OCI-LY3 (cell line): ENCODE data around the gene RAD23A.
A peak's percentile ranks its signal among the peaks of the same experiment; 100 is the strongest.

Source experiments
- H2AFZ ChIP-seq: fragments of 200-600, 300-600 bp; shearing (Covaris generic); 2 replicates; pipeline ENCODE4 v1.6.0; 2014; ENCODE audit warnings: antibody characterized with exemption, low read depth, low read length
- H3K27ac ChIP-seq: fragments of 200-600, 300-600 bp; sonication (generic); 2 replicates; pipeline ENCODE4 v1.5.1; 2014; ENCODE audit warnings: mild to moderate bottlenecking, low read length, moderate library complexity, mixed read lengths
- H3K27me3 ChIP-seq: fragments of 200-600, 300-600 bp; sonication (generic); 2 replicates; pipeline ENCODE4 v1.6.1; 2014; ENCODE audit warnings: low read depth, low read length, mixed read lengths
- H3K36me3 ChIP-seq: fragments of 200-600, 300-600 bp; sonication (generic); replicated peaks from 2 replicates; pipeline ENCODE3; 2014; ENCODE audit warnings: low read depth, low read length, mixed read lengths
- H3K4me1 ChIP-seq: fragments of 300-600, 200-600 bp; sonication (generic); 2 replicates; pipeline ENCODE4 v1.6.1; 2014; ENCODE audit warnings: low read length, mixed read lengths
- H3K4me2 ChIP-seq: fragments of 200-600, 300-600 bp; sonication (generic); 2 replicates; pipeline ENCODE4 v1.6.1; 2014; ENCODE audit warnings: low read length, mixed read lengths
- H3K4me3 ChIP-seq: fragments of 300-600, 200-600 bp; sonication (generic); 2 replicates; pipeline ENCODE4 v1.5.1; 2014; ENCODE audit warnings: antibody characterized with exemption, mild to moderate bottlenecking, low read length, moderate library complexity
- H3K79me2 ChIP-seq: fragments of 300-600, 200-600 bp; shearing (Covaris generic); 2 replicates; pipeline ENCODE4 v1.6.1; 2014; ENCODE audit warnings: mild to moderate bottlenecking, low read length, mixed read lengths
- H3K9ac ChIP-seq: fragments of 300-600, 200-600 bp; shearing (Covaris generic); 2 replicates; pipeline ENCODE4 v1.6.0; 2014; ENCODE audit warnings: mild to moderate bottlenecking, low read length, moderate library complexity
- H3K9me3 ChIP-seq: fragments of 200-600, 300-600 bp; shearing (Covaris generic); 2 replicates; pipeline ENCODE4 v1.6.1; 2014; ENCODE audit warnings: low read length, mixed read lengths; ENCODE audit not compliant: insufficient read depth
- H4K20me1 ChIP-seq: fragments of 200-600, 300-600 bp; sonication (generic); 2 replicates; pipeline ENCODE4 v1.6.1; 2016; ENCODE audit warnings: low read length, mixed read lengths; ENCODE audit not compliant: insufficient read depth
- EZH2phosphoT487 ChIP-seq: fragments of 200-600 bp; shearing (Covaris generic); IDR thresholded peaks from 2 replicates; pipeline ENCODE4 v1.6.1; 2018; ENCODE audit warnings: antibody characterized with exemption, mixed run types, low read depth
- TF ChIP-seq, protein P1 (sequence below): fragments of 200-600, 300-600 bp; sonication (generic); IDR thresholded peaks from 2 replicates; pipeline ENCODE4 v1.5.1; 2014; ENCODE audit warnings: antibody characterized with exemption, low read length, low read depth

Gene RAD23A

DNA sequence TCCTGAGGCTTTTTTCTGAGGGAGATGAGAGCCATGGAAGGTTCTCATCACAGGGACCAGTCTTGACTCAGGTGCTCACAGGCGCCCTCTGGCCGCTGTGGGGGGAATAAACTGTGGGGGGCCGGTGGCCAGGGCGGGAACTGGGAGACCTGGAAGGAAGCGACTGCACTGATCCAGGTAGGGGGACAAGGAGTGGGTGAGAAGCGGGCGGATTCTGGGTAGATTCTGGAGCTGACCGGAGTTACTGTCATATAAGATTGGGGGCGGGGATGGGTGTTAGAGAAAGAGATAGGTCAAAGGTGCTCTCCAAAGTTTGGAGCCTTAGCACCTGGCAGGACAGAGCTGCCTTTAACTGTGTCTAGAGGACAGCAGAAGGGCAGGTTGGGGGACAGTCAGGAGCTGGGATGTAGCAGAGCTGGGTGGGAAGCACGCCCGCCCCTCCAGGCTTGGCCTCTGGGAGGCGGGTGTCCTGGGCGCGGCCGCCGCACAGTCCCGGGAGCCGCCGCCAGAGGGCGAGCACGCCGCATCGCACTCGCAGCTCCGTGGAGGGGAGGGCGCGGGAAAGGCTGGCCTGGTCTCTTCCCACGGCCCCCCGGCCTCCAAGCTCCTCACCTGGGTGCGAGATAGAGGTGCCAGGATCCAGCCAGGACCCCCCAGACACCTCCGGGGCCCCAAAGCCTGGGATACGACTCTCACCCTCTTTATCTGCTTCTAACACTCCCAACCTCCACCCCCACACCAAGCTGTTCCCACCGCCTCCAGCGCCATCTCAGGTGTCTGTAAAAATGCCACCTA is 19.6 kb downstream of the RAD23A start:
- no peak for TF ChIP-seq EZH2phosphoT487
- TF ChIP-seq, protein P1, sequence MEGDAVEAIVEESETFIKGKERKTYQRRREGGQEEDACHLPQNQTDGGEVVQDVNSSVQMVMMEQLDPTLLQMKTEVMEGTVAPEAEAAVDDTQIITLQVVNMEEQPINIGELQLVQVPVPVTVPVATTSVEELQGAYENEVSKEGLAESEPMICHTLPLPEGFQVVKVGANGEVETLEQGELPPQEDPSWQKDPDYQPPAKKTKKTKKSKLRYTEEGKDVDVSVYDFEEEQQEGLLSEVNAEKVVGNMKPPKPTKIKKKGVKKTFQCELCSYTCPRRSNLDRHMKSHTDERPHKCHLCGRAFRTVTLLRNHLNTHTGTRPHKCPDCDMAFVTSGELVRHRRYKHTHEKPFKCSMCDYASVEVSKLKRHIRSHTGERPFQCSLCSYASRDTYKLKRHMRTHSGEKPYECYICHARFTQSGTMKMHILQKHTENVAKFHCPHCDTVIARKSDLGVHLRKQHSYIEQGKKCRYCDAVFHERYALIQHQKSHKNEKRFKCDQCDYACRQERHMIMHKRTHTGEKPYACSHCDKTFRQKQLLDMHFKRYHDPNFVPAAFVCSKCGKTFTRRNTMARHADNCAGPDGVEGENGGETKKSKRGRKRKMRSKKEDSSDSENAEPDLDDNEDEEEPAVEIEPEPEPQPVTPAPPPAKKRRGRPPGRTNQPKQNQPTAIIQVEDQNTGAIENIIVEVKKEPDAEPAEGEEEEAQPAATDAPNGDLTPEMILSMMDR = peak; percentile 80
- H3K27me3 ChIP-seq = no peaks in the 10 kb centered on the region
- no peaks in the 10 kb centered on the region for H3K9me3 ChIP-seq
- peak overlapping the region; percentile 83 for H3K4me3 ChIP-seq
- peak overlapping the region; percentile 52 for H3K27ac ChIP-seq
- H3K9ac ChIP-seq = peak overlapping the region; percentile 86
- H3K4me2 ChIP-seq = peak overlapping the region; percentile 94
- peak overlapping the region; percentile 99 for H2AFZ ChIP-seq
- no peaks in the 10 kb centered on the region for H4K20me1 ChIP-seq
- no peaks in the 10 kb centered on the region for H3K36me3 ChIP-seq
- no peaks in the 10 kb centered on the region for H3K4me1 ChIP-seq
- no peaks in the 10 kb centered on the region for H3K79me2 ChIP-seq

- H3K4me1 ChIP-seq = no peaks in the 10 kb centered on the region
- H3K36me3 ChIP-seq = no peaks in the 10 kb centered on the region
- peak overlapping the region; percentile 99; the same call in 1 of the 2 replicates for H2AFZ ChIP-seq
- H3K79me2 ChIP-seq = no peaks in the 10 kb centered on the region
- no peaks in the 10 kb centered on the region for H3K27me3 ChIP-seq
- no peak for TF ChIP-seq EZH2phosphoT487
- peak overlapping the region; percentile 86 for H3K9ac ChIP-seq
- no peaks in the 10 kb centered on the region for H4K20me1 ChIP-seq
- H3K9me3 ChIP-seq = no peaks in the 10 kb centered on the region
- no peak overlapping the region for H3K27ac ChIP-seq
- peak overlapping the region; percentile 83 for H3K4me3 ChIP-seq
- peak overlapping the region; percentile 94 for H3K4me2 ChIP-seq
Observed at GRCh38 chr19:12965812-12966135, 20.1 kb downstream of the RAD23A start.

- no peaks in the 10 kb centered on the region for H3K27me3 ChIP-seq
- no peaks in the 10 kb centered on the region for H3K9me3 ChIP-seq
- H3K4me2 ChIP-seq = no peak overlapping the region
- H3K4me3 ChIP-seq = no peak overlapping the region
- H4K20me1 ChIP-seq = no peaks in the 10 kb centered on the region
- no peaks in the 10 kb centered on the region for H3K4me1 ChIP-seq
- H3K27ac ChIP-seq = no peak overlapping the region
- no peak overlapping the region for H3K9ac ChIP-seq
- H2AFZ ChIP-seq = no peak overlapping the region
- H3K79me2 ChIP-seq = no peaks in the 10 kb centered on the region
- no peaks in the 10 kb centered on the region for H3K36me3 ChIP-seq
- no peak for TF ChIP-seq EZH2phosphoT487
- TF ChIP-seq, protein P1 = no peak
Observed at GRCh38 chr19:12967907-12968306, 22.2 kb downstream of the RAD23A start.

GRCh38 chr19:12969292-12969988 is 23.8 kb downstream of the RAD23A start, which contains the start of gene DAND5:
DAND5 (plus strand) TSS chr19:12969576; CDS start chr19:12969661, 85 bp downstream.
- peaks cover 8% of the 10 kb centered on the region for H3K4me1 ChIP-seq
- no peaks in the 10 kb centered on the region for H3K9me3 ChIP-seq
- peaks cover 6% of the 10 kb centered on the region; the same call in 1 of the 2 replicates for H3K27me3 ChIP-seq
- TF ChIP-seq EZH2phosphoT487 = no peak
- TF ChIP-seq, protein P1 = no peak
- H3K4me2 ChIP-seq = no peak within 1 kb of the TSS
- H4K20me1 ChIP-seq = no peaks in the 10 kb centered on the region
- no peak within 1 kb of the TSS for H3K27ac ChIP-seq
- no peak within 1 kb of the TSS for H3K9ac ChIP-seq
- H3K36me3 ChIP-seq = no peaks in the 10 kb centered on the region
- no peaks in the 10 kb centered on the region for H3K79me2 ChIP-seq
- peak within 1 kb of the TSS; percentile 40; the same call in 1 of the 2 replicates for H2AFZ ChIP-seq
- no peak within 1 kb of the TSS for H3K4me3 ChIP-seq
